ENCODE results near the gene GHSR.

GHSR gene

GRCh38 chr3:172438186-172438585 lies 10.1 kb downstream of the GHSR start:
- no peak for DNase-seq (ENCODE audit: low read depth in 3 of 3)

DNA sequence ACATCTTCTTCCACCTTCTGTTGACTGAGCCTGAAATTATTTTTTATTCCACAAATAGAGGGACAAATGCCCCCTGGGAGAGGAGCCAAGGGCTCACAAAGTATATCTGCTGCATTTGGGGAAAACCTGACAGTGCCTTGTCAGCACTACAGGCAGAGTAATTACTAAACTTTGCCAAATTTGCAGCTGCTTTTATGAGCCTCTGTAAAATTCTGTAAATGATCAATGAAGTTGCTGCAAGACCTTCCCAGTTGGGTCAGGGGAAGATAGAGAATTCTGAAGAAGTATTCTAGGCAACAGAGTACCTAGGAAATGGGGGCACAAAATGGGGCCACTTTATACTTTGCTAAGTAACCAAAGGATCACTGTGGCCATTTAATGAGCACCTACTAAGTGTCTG lies 10.5 kb downstream of the GHSR start:
- no peak for DNase-seq (ENCODE audit: low read depth in 3 of 3)

GRCh38 chr3:172415323-172415722 lies 32.9 kb downstream of the GHSR start:
- DNase-seq (ENCODE audit: low read depth in 3 of 3), result no peak

- no peak for DNase-seq (ENCODE audit: low read depth in 3 of 3)
Measured at GRCh38 chr3:172411478-172411947, 36.7 kb downstream of the GHSR start.

GRCh38 chr3:172410702-172411477 lies 37.4 kb downstream of the GHSR start:
- DNase-seq (ENCODE audit: low read depth in 3 of 3), result no peak

GRCh38 chr3:172407872-172408271 lies 40.4 kb downstream of the GHSR start:
- no peak for DNase-seq (ENCODE audit: low read depth in 3 of 3)

GRCh38 chr3:172405914-172406313 lies 42.3 kb downstream of the GHSR start:
- no peak for DNase-seq (ENCODE audit: low read depth in 3 of 3)

GRCh38 chr3:172404237-172404962 lies 43.9 kb downstream of the GHSR start:
- DNase-seq (ENCODE audit: low read depth in 3 of 3), result no peak

DNA sequence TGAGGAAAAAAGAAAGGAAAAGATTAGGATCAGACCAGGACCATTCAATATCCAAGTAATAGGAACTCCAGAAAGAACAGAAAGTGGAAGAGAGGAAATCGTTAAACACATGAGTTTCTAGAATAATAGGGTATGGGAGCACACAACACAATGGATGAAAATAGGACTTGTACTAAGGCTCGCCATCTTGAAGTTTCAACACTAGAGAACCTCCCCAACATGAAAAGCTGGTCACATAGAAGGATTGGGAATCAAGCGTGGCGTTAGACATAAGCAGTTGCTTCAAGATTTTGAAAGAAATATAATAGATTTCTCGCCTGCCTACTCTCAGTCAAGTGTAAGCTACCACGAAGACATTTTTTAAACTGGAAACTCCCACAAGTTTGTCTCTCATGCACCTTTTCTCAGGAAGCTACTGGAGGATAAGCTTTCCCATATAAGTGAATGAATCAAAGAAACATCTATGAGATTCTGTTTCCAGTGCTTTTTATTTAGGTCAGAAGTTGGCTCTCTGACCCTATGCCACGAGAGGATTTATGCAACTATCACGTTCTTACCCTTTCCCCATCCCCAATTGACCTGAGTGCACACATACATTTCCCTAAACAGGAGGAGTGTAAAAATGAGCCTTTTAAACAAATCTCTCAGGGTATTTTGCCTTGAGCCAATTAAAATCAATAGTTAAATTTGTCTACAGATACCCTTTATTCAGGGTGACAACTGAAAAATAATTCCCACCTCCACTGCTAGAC lies 45.2 kb downstream of the GHSR start:
- DNase-seq (ENCODE audit: low read depth in 3 of 3), result no peak

DNA sequence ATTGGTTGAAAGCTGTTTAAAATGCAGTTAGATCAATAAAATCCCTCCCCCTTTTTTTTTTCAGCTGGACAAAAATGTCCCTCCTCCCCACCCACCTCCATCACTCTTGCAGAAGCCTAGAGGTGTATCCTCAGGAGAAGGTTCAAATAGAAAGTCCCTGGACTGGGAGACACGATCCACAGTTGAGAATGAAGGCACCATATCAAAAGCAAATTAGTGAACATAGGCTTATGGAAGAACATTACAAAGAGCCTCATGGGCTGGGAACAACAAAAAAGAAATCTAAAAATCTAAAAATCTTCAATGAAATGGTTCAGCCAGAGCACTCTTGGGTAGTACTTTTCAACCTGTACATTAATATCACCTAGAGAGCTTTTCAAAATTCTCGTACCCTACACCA lies 46.2 kb downstream of the GHSR start:
- no peak for DNase-seq (ENCODE audit: low read depth in 3 of 3)

GRCh38 chr3:172398484-172398883 lies 49.8 kb downstream of the GHSR start:
- DNase-seq (ENCODE audit: low read depth in 3 of 3), result no peak

- DNase-seq (ENCODE audit: low read depth in 3 of 3), result no peak
Measured at GRCh38 chr3:172397716-172398405, 50.4 kb downstream of the GHSR start.

DNA sequence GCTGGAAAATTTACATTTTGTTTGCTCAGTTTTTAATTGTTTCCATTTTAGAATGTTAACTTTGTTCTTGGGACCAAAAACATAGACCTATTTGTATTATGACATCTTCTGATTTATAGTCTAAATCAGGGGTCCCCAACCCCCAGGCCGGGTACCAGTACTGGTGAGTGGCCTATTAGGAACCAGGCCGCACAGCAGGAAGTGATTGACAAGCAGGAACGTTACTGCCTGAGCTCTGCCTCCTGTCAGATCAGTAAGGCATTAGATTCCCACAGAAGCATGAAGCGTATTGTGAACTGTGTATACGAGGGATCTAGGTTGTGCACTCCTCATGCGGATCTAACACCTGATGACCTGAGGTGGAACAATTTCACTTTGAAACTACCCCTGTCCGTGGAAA lies 51.9 kb downstream of the GHSR start:
- no peak for DNase-seq (ENCODE audit: low read depth in 3 of 3)

- no peak for DNase-seq (ENCODE audit: low read depth in 3 of 3)
Measured at GRCh38 chr3:172394692-172395091, 53.6 kb downstream of the GHSR start.

Measured in stimulated activated CD4-positive, alpha-beta T cell treated with anti-CD3 and anti-CD28 coated beads, TNF-alpha, amount 100 ng/mL, for 24 hours (primary cell).